ENCODE data around the gene TMEM108. TPM values are rescaled to one million over a fixed set of nuclear protein-coding genes. Genes with fewer than 3 reads are reported as not detected.

Gene TMEM108
- total RNA-seq, 4 donors from 2014 or later, result 0.70 to 4.0 (median 1.4) TPM

- no peak overlapping the region for H3K27ac ChIP-seq
- no peak for DNase-seq (ENCODE audit: low spot score in 2 of 2)
- WGBS, result 63% methylated on average over 6 of the region's 6 CpGs
These were observed 258.0 kb downstream of the TMEM108 start for GRCh38 chr3:133295944-133296917.

GRCh38 chr3:133296981-133297380 lies 258.8 kb downstream of the TMEM108 start:
- H3K36me3 ChIP-seq, result no peaks in the 10 kb centered on the region
- no peak overlapping the region for H3K27ac ChIP-seq
- H3K4me3 ChIP-seq, result no peak overlapping the region
- no peak for DNase-seq (ENCODE audit: low spot score in 2 of 2)
- no peaks in the 10 kb centered on the region for H3K4me1 ChIP-seq
- TF ChIP-seq POLR2A (IDR thresholded peaks at IDR 0.05) (no peak), POLR2AphosphoS5 (IDR thresholded peaks at IDR 0.05) (no peak), CTCF (IDR thresholded peaks at IDR 0.05) (no peak), EP300 (IDR thresholded peaks at IDR 0.05) (no peak)
- H3K9me3 ChIP-seq, result no peaks in the 10 kb centered on the region
- 75% methylated on average over 5 of the region's 5 CpGs for WGBS
- no peaks in the 10 kb centered on the region for H3K27me3 ChIP-seq

More at GRCh38 chr3:133295944-133296917, 258.0 kb downstream of the TMEM108 start:
- no peaks in the 10 kb centered on the region for H3K4me1 ChIP-seq
- no peaks in the 10 kb centered on the region for H3K9me3 ChIP-seq
- H3K4me3 ChIP-seq, result no peak overlapping the region
- TF ChIP-seq EP300 (IDR thresholded peaks at IDR 0.05), result no peak
- no peak for TF ChIP-seq POLR2AphosphoS5 (IDR thresholded peaks at IDR 0.05)
- no peak for TF ChIP-seq POLR2A (IDR thresholded peaks at IDR 0.05)
- no peaks in the 10 kb centered on the region for H3K36me3 ChIP-seq
- no peaks in the 10 kb centered on the region for H3K27me3 ChIP-seq

GRCh38 chr3:133300102-133300501 lies 261.9 kb downstream of the TMEM108 start:
- Histone ChIP-seq H3K27ac (no peak overlapping the region), H3K36me3 (no peaks in the 10 kb centered on the region), H3K9me3 (no peaks in the 10 kb centered on the region), H3K4me1 (no peaks in the 10 kb centered on the region), H3K27me3 (no peaks in the 10 kb centered on the region), H3K4me3 (no peak overlapping the region)
- WGBS, result 68% methylated on average over 4 of the region's 4 CpGs
- no peak for DNase-seq (ENCODE audit: low spot score in 2 of 2)
- TF ChIP-seq POLR2A (IDR thresholded peaks at IDR 0.05) (no peak), EP300 (IDR thresholded peaks at IDR 0.05) (no peak)

GRCh38 chr3:133301194-133301593 lies 263.0 kb downstream of the TMEM108 start:
- no peak overlapping the region for H3K27ac ChIP-seq
- DNase-seq (ENCODE audit: low spot score in 2 of 2), result no peak
- TF ChIP-seq EP300 (IDR thresholded peaks at IDR 0.05) (no peak), POLR2AphosphoS5 (IDR thresholded peaks at IDR 0.05) (no peak), POLR2A (IDR thresholded peaks at IDR 0.05) (no peak), CTCF (IDR thresholded peaks at IDR 0.05) (no peak)
- H3K4me1 ChIP-seq, result no peaks in the 10 kb centered on the region
- no peaks in the 10 kb centered on the region for H3K27me3 ChIP-seq
- 66% methylated on average over 3 of the region's 3 CpGs for WGBS
- H3K9me3 ChIP-seq, result no peaks in the 10 kb centered on the region
- no peaks in the 10 kb centered on the region for H3K36me3 ChIP-seq
- H3K4me3 ChIP-seq, result no peak overlapping the region

GRCh38 chr3:133301731-133302130 lies 263.5 kb downstream of the TMEM108 start:
- TF ChIP-seq EP300 (IDR thresholded peaks at IDR 0.05) (no peak), POLR2A (IDR thresholded peaks at IDR 0.05) (no peak), CTCF (IDR thresholded peaks at IDR 0.05) (no peak), POLR2AphosphoS5 (IDR thresholded peaks at IDR 0.05) (no peak)
- no peaks in the 10 kb centered on the region for H3K36me3 ChIP-seq
- no peaks in the 10 kb centered on the region for H3K27me3 ChIP-seq
- DNase-seq (ENCODE audit: low spot score in 2 of 2), result no peak
- no peaks in the 10 kb centered on the region for H3K4me1 ChIP-seq
- no peak overlapping the region for H3K27ac ChIP-seq
- H3K9me3 ChIP-seq, result no peaks in the 10 kb centered on the region
- no peak overlapping the region for H3K4me3 ChIP-seq

GRCh38 chr3:133303430-133303829 lies 265.2 kb downstream of the TMEM108 start:
- no peak for DNase-seq (ENCODE audit: low spot score in 2 of 2)
- H3K27me3 ChIP-seq, result no peaks in the 10 kb centered on the region
- no peaks in the 10 kb centered on the region for H3K36me3 ChIP-seq
- H3K27ac ChIP-seq, result no peak overlapping the region
- H3K9me3 ChIP-seq, result peaks cover 3% of the 10 kb centered on the region
- 88% methylated on average over 1 of the region's 1 CpG for WGBS
- no peak overlapping the region for H3K4me3 ChIP-seq
- no peaks in the 10 kb centered on the region for H3K4me1 ChIP-seq
- TF ChIP-seq POLR2AphosphoS5 (IDR thresholded peaks at IDR 0.05), result no peak
- TF ChIP-seq EP300 (IDR thresholded peaks at IDR 0.05), result no peak
- no peak for TF ChIP-seq CTCF (IDR thresholded peaks at IDR 0.05)

Data from suprapubic skin (tissue), 4 donors.